Esophagus muscularis mucosa (tissue), 4 donors: Measurements from ENCODE around the gene PRKACB. TPM values are rescaled to one million over a fixed set of nuclear protein-coding genes. Genes with fewer than 3 reads are reported as not detected.

Source experiments
- DNase-seq: peaks from one replicate; pipeline ENCODE4 v3.0.0-alpha.2; 2017; ENCODE audit errors: extremely low spot score
- H3K27ac ChIP-seq, 4 donors: fragments of 200-600 bp; sonication (generic); replicated peaks in 1 of 4; 1 replicate in 3 of 4; 2 replicates in 1 of 4; pipeline ENCODE4 v1.5.1; 2016 to 2019; ENCODE audit warnings: mild to moderate bottlenecking in 1 of 4
- H3K27me3 ChIP-seq, 4 donors: fragments of 200-600 bp; sonication (generic); one replicate each; pipeline versions ENCODE4 v1.5.1 to v1.6.0; 2016 to 2019
- H3K36me3 ChIP-seq, 4 donors: fragments of 200-600 bp; sonication (generic); one replicate each; pipeline ENCODE4 v1.5.1; 2016 to 2019
- H3K4me1 ChIP-seq, 4 donors: fragments of 200-600 bp; sonication (generic); one replicate each; pipeline ENCODE4 v1.5.1; 2016 to 2019
- H3K4me3 ChIP-seq, 4 donors: fragments of 200-600 bp; sonication (generic); 1 replicate in 2 of 4; 2 replicates in 2 of 4; pipeline ENCODE4 v1.5.1; 2016 to 2019; ENCODE audit warnings: mild to moderate bottlenecking in 4 of 4, moderate library complexity in 1 of 4
- H3K9me3 ChIP-seq, 4 donors: fragments of 200-600 bp; sonication (generic); 1 replicate in 3 of 4; 2 replicates in 1 of 4; pipeline ENCODE4 v1.5.1; 2016 to 2019
- CTCF ChIP-seq, 3 experiments: fragments of 200-600 bp in 2 of 3; fragments of 450-650 bp in 1 of 3; sonication (generic) in 2 of 3; IDR thresholded peaks; one replicate each; pipeline ENCODE4 v1.5.1; 2017 to 2019; ENCODE audit warnings: antibody characterized with exemption in 3 of 3, mild to moderate bottlenecking in 2 of 3, moderate library complexity in 1 of 3
- EP300 ChIP-seq: sonication (generic); formaldehyde crosslinking; IDR thresholded peaks from one replicate; pipeline ENCODE4 v1.6.1; 2017; ENCODE audit warnings: antibody characterized with exemption
- POLR2A ChIP-seq: fragments of 450-650 bp; IDR thresholded peaks from one replicate; pipeline ENCODE4 v1.6.1; 2017; ENCODE audit warnings: antibody characterized with exemption, moderate library complexity, mild to moderate bottlenecking, low read depth
- POLR2AphosphoS5 ChIP-seq, 2 donors: sonication (generic); formaldehyde crosslinking; IDR thresholded peaks; one replicate each; pipeline ENCODE4 v1.6.1; 2017; ENCODE audit warnings: antibody characterized with exemption in 2 of 2
- WGBS: methylation state at CpG from one replicate; pipeline ENCODE4 v1.1.5; 2018; 5-methylcytosine and 5-hydroxymethylcytosine counted together
- intact Hi-C: fragments of 100-400 bp; cut with DNase I; formaldehyde crosslinking; loops from one replicate; pipeline ENCODE4 v1.15.1; 2023
- total RNA-seq, 4 donors: library from RNA; depleted of rRNA; stranded (reverse); fragments of >200 nt; gene quantifications; one replicate each; pipeline versions ENCODE4 v1.1.0 to v1.2.1, GENCODE V29; 2016

PRKACB gene
- total RNA-seq, 4 donors from 2014 or later, result 44.4 to 59.4 (median 52.3) TPM

DNA sequence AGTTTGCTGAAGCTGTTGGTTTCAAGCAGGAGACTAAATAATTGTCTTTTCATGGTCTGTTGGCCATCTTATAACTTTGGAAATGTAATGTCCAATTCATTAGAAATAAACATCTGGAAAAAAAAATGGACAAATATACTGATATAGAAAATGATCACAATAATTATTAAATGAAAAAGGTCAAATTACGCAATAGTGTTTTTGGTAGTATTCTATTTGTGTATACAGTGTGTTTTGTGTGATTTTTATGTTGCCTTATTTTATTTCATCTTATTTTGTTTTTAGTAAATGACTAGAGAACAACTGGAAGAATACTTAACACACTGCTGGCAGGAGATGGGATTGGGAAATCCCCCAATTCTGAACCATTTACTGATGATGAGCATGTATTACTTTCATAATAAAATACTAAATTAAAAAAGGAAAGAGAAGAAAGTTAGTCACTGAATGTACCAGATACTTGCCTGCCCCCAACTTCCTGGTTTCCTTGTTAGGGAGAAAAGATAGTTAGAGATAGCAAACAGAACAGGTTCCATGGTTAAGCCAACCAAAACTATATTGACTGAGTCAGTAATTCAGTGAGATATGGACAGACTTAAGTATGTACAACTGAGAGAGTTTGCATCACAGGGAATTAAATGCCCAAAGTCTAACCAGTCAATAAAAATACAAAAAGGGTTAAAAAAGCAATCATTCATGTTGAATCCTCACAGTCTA is 133.4 kb downstream of the PRKACB start:
- WGBS, result 98% methylated on average over 1 of the region's 1 CpG
- DNase-seq, result no peak
- intact Hi-C loops, result no loop called here

GRCh38 chr1:84278905-84279304 is 134.8 kb downstream of the PRKACB start:
- H3K4me1 ChIP-seq, result no peaks in the 10 kb centered on the region
- DNase-seq, result no peak
- WGBS, result 79% methylated on average over 6 of the region's 7 CpGs
- no peak for TF ChIP-seq POLR2A
- TF ChIP-seq POLR2AphosphoS5 (IDR thresholded peaks at IDR 0.05), result no peak
- no peak for TF ChIP-seq EP300
- TF ChIP-seq CTCF (IDR thresholded peaks at IDR 0.05), result no peak
- intact Hi-C loops, result no loop called here
- H3K36me3 ChIP-seq, result no peaks in the 10 kb centered on the region
- H3K27ac ChIP-seq, result no peak overlapping the region
- no peaks in the 10 kb centered on the region for H3K27me3 ChIP-seq
- no peak overlapping the region for H3K4me3 ChIP-seq
- no peaks in the 10 kb centered on the region for H3K9me3 ChIP-seq

More for the DNA sequence above, 133.4 kb downstream of the PRKACB start:
- Histone ChIP-seq H3K36me3 (no peaks in the 10 kb centered on the region), H3K4me3 (no peak overlapping the region), H3K27ac (no peak overlapping the region), H3K27me3 (no peaks in the 10 kb centered on the region), H3K4me1 (no peaks in the 10 kb centered on the region), H3K9me3 (no peaks in the 10 kb centered on the region)
- TF ChIP-seq POLR2A (no peak), CTCF (IDR thresholded peaks at IDR 0.05) (no peak), POLR2AphosphoS5 (IDR thresholded peaks at IDR 0.05) (no peak), EP300 (no peak)

- no peak for TF ChIP-seq POLR2A
- no peak for TF ChIP-seq CTCF (IDR thresholded peaks at IDR 0.05)
- no peak for TF ChIP-seq POLR2AphosphoS5 (IDR thresholded peaks at IDR 0.05)
- TF ChIP-seq EP300, result no peak
- no peak for DNase-seq
Observed at GRCh38 chr1:84280912-84281311, 136.8 kb downstream of the PRKACB start.

GRCh38 chr1:84282780-84283333 is 138.8 kb downstream of the PRKACB start:
- WGBS, result 82% methylated on average over 1 of the region's 1 CpG
- Histone ChIP-seq H3K36me3 (no peaks in the 10 kb centered on the region), H3K4me1 (no peaks in the 10 kb centered on the region), H3K9me3 (peaks cover 0 to 7% (median 2%) of the 10 kb centered on the region in 4 donors), H3K4me3 (no peak overlapping the region), H3K27ac (no peak overlapping the region), H3K27me3 (no peaks in the 10 kb centered on the region)
- no peak for DNase-seq
- intact Hi-C loops, result no loop called here
- TF ChIP-seq POLR2A, result no peak
- TF ChIP-seq CTCF (IDR thresholded peaks at IDR 0.05), result no peak
- TF ChIP-seq POLR2AphosphoS5 (IDR thresholded peaks at IDR 0.05), result no peak
- TF ChIP-seq EP300, result no peak

More at GRCh38 chr1:84280912-84281311, 136.8 kb downstream of the PRKACB start:
- H3K27me3 ChIP-seq, result no peaks in the 10 kb centered on the region
- intact Hi-C loops, result no loop called here
- no peak overlapping the region for H3K27ac ChIP-seq
- H3K36me3 ChIP-seq, result no peaks in the 10 kb centered on the region
- H3K9me3 ChIP-seq, result no peaks in the 10 kb centered on the region
- no peaks in the 10 kb centered on the region for H3K4me1 ChIP-seq
- H3K4me3 ChIP-seq, result no peak overlapping the region
